Fibroblast of the aortic adventitia (primary cell): Measurements from ENCODE around the gene CPZ. TPM values are rescaled to one million over a fixed set of nuclear protein-coding genes. Genes with fewer than 3 reads are reported as not detected.

ENCODE experiments used
- DNase-seq: peaks from one replicate; pipeline ENCODE4 v3.0.0-alpha.2; 2010; ENCODE audit warnings: low read depth
- H3K4me3 ChIP-seq: 2 replicates; pipeline ENCODE4 v1.5.1; 2011; ENCODE audit warnings: low read depth, mild to moderate bottlenecking, control low read depth, low read length, moderate library complexity
- total RNA-seq: library from RNA; depleted of rRNA; stranded (reverse); fragments of >200 nt; gene quantifications from 2 replicates; pipeline ENCODE4 v1.2.3, GENCODE V29; 2012; ENCODE audit warnings: low replicate concordance
- TF ChIP-seq, protein P1 (sequence below): IDR thresholded peaks from 2 replicates; pipeline ENCODE4 v1.5.1; 2011; ENCODE audit warnings: mild to moderate bottlenecking, low read length, control low read depth, inconsistent platforms; ENCODE audit not compliant: insufficient read depth

The CPZ gene
- total RNA-seq, 1 donor = 7.0 TPM

DNA sequence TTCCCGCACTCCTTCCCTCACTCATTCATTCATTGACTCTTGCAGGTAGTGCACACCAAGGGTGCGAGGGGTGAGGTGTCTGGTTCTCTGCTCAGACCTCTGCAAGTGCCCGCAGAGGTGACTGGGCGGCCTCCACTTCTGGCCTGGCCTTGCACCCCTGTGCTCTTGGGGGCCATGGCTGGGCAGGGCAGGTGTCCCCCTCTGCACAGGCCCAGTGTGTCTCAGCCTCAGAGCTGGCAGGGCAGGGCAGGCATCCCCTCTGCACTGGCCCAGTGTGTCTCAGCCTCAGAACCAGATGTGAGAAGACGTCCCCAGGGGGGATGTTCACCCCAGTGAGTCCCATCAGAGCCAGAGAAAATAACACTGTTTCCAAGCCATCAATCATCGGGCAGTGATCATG, 16.8 kb downstream of the CPZ start:
- DNase-seq = no peak
- no peak overlapping the region for H3K4me3 ChIP-seq
- TF ChIP-seq, protein P1, sequence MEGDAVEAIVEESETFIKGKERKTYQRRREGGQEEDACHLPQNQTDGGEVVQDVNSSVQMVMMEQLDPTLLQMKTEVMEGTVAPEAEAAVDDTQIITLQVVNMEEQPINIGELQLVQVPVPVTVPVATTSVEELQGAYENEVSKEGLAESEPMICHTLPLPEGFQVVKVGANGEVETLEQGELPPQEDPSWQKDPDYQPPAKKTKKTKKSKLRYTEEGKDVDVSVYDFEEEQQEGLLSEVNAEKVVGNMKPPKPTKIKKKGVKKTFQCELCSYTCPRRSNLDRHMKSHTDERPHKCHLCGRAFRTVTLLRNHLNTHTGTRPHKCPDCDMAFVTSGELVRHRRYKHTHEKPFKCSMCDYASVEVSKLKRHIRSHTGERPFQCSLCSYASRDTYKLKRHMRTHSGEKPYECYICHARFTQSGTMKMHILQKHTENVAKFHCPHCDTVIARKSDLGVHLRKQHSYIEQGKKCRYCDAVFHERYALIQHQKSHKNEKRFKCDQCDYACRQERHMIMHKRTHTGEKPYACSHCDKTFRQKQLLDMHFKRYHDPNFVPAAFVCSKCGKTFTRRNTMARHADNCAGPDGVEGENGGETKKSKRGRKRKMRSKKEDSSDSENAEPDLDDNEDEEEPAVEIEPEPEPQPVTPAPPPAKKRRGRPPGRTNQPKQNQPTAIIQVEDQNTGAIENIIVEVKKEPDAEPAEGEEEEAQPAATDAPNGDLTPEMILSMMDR = no peak

DNA sequence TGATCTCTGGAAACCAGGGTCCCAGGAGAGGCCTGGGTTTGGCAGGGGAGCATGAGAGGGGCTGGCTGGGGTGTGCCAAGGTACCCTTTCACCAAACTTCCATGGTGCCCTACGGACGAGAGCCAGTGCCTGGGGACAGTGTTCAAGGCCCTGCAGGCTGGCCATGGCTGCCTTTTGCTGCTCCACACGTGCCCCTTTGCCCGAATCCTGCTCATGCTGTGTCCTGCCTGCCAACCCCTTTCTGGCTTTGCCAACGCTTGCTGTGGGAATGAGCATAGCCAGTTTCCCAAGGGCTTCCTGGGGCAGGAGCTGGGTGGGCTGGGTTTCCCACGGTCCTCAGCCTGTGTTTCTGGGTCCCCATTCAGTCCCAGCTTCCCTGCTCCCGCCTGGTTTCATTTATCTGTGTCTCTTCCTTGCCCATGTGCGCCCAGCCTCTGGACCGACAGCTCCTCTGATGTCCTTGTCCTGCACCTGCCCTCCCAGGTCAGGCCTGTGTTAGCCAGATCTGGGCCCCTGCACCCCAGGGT, 17.3 kb downstream of the CPZ start:
- H3K4me3 ChIP-seq = no peak overlapping the region
- DNase-seq = no peak
- TF ChIP-seq, protein P1 = no peak

DNA sequence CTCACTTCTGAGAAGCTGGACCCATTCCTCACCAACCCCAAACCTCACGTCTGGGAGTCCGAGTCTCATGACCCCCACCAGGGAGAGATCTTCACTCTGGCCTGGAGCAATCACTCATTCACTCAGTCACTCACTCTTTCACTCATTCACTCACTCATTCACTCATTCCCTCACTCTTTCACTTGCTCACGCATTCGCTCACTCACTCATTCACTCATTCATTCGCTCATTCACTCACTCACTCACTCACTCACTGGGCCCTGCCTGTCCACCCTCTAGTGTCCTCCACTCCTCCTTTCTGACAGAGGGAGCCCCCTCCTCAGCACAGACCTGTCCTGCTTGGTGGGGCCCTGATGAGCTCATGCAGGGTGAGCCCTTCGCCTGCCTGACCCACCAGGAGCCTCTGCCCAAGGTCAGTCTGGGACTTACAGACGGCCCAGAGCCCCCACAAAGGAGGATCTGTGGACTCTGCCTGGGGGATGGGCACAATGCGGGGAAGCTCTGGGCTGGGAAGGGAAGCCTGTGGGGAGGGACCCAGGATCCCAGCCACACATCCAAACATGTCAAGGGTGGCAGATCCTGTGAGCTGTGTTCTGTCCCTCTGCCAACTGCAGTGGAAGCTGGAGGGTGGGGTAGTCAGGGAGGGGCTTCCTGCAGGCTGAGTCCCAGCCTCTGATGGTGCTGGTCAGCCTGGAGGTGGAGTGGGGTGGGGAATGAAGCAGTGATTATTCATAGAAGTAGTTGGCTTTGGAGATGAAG, 18.5 kb downstream of the CPZ start:
- TF ChIP-seq, protein P1 = no peak
- DNase-seq = no peak
- no peak overlapping the region for H3K4me3 ChIP-seq

DNA sequence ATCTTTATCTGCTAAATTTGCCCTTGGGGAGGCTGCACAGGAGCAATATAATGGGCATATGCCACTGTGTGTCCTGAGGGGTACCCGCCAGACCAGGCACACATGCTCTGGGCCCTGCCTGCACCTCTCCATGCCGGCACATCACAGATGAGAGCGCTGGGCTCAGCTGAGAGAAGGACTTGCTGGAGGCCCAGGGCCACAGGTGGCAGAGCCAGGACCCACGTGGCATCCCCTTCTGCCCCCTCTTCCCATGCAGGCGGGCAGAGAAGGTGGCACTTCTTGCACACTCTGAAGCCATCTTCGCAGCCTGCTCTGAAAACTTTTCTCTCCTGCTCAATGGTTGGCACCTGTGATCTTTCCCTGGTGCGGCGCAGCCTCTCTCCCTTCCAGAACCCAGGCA, 20.1 kb downstream of the CPZ start:
- TF ChIP-seq, protein P1 = no peak
- no peak overlapping the region for H3K4me3 ChIP-seq
- no peak for DNase-seq

DNA sequence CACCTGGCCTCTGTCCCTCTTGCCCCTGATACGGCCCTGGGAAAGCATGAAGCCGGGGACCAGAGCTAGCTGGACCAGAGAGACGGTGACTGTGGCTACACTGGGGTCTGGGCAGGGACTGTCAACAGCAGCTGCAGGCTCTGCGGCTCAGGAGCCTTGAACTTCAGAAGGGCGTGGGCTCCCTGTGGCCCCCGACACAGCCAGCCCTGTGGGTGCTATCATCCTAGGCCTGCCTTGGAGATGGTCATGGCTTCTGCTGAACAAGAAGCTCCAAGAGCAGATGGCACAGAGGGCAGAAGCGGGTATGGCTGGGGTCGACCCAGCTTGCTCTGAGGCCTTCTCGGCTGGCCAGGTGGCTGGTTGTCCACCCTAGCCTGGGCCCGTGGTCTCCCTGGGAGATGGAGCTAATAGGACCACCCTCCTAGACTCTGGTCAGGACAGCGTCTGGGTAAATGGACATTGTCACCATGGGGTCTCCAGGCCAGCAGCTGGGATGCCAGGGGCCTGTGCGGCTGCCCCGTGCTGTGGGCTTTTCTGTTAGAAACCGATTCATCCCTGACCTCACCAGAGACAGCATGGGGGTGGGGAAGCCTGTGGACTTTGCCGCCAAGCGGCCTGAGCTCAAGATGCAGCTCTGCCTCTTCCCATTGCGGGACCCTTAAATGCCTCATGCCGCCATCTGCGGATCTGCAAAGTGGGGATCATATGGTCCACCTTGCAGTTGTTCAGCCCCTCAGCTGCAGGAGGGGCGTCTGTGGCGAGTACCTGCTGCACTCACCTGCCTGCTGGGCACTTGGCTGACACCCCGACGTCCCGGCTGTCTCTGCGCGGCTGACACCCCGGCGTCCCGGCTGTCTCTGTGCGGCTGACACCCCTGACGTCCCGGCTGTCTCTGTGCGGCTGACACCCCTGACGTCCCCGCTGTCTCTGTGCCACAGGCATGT, 21.1 kb downstream of the CPZ start:
- DNase-seq = no peak
- TF ChIP-seq, protein P1 = no peak
- no peak overlapping the region for H3K4me3 ChIP-seq

DNA sequence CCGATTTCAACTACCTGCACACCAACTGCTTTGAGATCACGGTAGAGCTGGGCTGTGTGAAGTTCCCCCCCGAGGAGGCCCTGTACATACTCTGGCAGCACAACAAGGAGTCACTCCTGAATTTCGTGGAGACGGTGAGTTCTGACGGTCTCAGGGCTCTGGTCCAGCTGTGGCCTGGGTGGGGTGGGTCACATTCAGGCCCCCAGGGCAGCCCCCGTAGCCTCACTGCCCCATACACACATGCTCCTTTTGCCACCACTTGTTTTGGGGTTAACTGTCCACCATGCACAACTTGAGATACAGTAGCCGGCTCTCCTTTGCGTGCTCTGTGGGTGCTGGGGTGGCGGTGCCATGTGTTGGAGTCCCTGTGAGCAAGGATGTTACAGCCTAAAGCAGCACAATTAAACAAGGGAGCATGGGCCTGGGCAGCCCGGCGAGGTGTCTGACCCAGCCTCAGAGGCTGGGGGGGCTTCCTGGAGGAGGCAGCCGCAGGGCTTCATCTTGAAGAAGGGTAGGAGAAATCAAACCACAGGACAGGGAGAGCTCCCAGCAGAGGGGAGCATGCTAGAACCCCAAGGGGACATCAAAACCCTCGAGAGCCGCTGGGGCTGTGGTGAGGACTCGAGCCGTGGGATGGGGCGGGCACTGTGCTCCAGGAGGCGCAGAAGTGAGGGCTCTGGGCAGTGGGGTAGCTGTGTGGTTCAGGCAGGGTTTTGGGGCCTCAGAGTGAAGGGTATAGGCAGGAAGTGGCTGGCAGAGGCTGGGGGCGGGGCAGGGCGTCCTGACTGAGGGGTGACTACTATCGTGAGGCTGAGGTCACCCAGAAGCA, 22.0 kb downstream of the CPZ start:
- TF ChIP-seq, protein P1 = no peak
- no peak for DNase-seq
- H3K4me3 ChIP-seq = no peak overlapping the region
